Cerebellar nuclear complex (tissue), 1 donor: Measurements from ENCODE around the gene SMPD2.
A peak's percentile ranks its signal among the peaks of the same experiment; 100 is the strongest.
"Not testable (repeated sequence)": the region's sequence is repeated elsewhere in the genome, so short reads cannot be mapped to it uniquely, and the experiment has no call there.

Experiments used
- DNase-seq, 2 experiments: peaks; one replicate each; lab custom pipeline; 2025; lab: John Stamatoyannopoulos, UW

Gene SMPD2

GRCh38 chr6:109460161-109460829 is 19.8 kb downstream of the SMPD2 start:
- no peak for DNase-seq

DNA sequence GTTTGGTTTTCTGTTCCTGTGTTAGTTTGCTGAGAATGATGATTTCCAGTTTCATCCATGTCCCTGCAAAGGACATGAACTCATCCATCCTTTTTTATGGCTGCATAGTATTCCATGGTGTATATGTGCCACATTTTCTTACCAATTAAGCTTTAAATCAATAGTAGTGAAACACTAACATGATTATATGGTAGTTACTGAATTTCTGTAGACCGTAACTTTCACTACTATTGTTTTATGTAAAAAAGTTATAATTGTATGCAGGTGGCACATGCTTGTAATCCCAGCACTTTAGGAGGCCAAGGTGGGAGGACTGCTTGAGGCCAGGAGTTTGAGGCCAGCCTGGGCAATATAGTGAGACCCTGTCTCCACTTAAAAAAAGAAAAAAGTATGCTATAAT is 20.7 kb downstream of the SMPD2 start:
- DNase-seq = not testable (repeated sequence)

GRCh38 chr6:109461733-109462526 is 21.4 kb downstream of the SMPD2 start:
- DNase-seq = no peak

GRCh38 chr6:109465772-109466171 is 25.2 kb downstream of the SMPD2 start:
- no peak for DNase-seq

DNA sequence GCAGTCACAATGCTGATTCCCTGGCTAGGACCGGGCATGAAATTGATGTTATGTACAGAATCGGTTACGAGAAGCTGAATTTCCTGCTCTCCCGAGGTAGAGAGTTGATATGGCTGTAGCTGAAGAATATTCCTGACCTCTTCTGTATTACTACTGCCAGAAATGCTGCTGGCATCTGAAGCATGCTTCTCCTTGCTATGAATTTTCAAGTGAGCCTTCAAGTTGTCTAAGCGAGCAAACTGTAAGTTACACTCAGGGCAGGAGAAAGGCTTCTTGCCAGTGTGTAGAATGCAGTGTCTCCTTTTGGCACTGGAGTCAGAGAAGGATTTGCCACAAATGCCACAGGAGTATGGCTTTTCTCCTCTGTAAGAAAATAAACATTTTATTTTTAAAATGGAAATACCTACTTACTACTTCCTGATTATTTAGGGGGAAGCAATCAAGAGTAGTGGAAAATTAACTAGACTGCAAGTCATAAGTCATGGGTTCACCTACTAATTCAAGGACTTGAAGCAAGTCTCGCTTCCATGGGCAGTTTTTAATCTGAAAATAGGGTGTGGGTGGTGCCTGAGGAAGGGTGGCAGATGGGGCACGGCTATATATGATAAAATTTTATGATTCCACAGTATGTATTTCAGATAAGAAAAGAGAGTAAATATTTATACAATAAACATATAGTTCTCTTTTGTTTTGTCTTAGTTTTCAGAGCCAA is 25.8 kb downstream of the SMPD2 start:
- DNase-seq = no peak

DNA sequence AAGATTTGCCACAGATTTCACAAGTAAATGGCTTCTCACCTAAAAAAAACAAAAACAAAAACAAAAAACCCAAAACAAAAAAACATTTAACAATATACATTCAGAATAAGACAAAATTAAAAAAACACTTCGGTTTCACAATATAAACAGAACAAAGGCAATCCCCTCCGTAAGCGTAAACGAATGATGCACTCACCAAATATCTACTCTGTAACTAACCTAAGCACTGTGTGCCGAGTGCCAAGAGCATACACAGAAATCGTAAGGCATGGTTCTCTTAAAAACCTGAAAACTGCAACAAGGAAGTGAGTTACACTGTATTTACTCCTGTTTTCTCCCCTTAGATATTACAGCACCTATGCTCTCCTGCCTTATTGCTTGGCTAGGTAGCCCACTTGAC is 27.2 kb downstream of the SMPD2 start:
- DNase-seq = no peak

DNA sequence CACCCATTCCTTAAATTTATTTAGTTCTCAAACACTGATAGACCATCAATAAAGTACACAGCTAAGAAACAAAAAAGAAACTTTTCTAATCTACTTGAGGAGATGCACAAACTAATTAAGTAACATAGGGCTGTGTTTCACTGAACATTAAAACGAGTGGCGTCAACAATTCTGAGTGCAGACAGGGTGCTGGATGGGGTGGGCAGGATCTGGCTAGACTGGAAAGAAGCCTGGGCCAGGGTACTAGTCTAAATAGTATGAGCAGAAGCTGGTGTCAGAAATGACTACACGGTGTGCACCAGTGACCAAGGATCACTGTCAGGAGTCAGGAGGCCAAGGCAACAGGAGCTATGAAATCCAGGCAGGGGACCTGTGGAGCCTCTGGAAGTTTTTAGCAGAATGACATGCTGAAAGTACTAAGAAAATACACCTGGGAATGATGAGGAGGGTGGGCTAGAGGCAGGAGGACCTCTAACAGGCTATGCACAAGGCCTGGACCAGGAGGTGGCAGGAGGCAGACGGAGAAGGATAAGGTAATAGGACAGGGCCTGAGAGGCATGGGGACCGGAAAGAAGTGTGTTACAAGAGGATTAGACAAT is 29.2 kb downstream of the SMPD2 start:
- no peak for DNase-seq

- DNase-seq = no peak
These were observed 30.7 kb downstream of the SMPD2 start for GRCh38 chr6:109471105-109471810.

DNA sequence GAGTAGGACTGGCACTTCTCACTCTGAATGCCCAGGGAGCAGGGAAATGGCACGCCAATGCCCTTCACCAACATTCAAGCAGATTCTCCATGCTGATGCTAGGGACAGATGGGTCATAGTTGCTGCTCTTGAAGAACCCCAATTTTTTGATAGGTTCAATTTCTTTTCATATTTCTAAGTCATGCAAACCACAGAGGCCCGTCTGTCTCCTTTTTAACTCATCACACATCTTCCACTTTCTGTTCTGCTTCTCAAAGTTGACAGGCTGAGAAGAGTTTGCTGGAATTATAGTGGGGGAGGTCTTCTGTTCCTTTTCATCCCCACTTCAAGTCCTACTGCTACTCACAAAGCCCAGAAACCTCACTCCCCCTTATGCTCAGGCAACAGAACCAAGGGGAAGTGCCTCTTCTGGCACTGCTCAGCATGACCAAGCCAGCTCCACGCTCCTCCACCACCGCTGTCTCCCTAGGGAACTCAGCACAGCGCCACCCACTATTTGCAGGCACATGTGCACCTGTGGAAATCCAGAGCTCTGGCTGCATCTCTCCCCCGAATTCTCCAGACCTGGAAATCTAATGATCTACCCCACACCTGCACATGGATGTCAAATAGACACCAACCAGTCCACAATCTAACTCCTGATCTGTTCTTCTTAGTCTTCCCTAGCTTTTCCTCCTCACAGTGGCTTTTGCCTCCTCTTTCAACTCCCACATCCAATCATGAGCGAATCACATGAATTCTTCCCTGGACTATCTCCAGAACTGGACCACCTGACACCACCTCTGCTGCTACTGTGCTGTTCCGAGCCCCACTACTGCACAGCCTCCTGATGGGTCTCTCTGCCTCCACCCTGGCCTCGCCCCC is 31.8 kb downstream of the SMPD2 start:
- no peak for DNase-seq

- DNase-seq = no peak
These were observed 32.6 kb downstream of the SMPD2 start for GRCh38 chr6:109473120-109473519.

- no peak for DNase-seq
These were observed 34.5 kb downstream of the SMPD2 start for GRCh38 chr6:109474995-109475394.

- no peak for DNase-seq
These were observed 35.1 kb downstream of the SMPD2 start for GRCh38 chr6:109475625-109476024.

DNA sequence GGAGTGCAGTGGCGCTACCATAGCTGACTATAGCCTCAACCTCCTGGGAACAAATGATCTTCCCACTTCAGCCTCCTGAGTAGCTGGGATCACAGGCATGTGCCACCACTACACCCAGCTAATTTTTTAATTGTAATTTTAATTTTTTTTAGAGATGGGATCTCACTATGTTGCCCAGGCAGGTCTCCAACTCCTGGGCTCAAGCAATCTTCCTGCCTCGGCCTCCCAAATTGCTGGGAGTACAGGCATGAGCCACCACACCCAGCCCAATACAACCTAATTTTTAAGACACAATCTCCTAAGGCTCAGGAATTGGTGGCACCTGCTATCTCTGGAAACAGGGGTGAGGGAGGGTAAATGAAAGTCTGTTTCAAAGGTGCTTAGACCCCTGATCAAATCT is 36.7 kb downstream of the SMPD2 start:
- no peak for DNase-seq

DNA sequence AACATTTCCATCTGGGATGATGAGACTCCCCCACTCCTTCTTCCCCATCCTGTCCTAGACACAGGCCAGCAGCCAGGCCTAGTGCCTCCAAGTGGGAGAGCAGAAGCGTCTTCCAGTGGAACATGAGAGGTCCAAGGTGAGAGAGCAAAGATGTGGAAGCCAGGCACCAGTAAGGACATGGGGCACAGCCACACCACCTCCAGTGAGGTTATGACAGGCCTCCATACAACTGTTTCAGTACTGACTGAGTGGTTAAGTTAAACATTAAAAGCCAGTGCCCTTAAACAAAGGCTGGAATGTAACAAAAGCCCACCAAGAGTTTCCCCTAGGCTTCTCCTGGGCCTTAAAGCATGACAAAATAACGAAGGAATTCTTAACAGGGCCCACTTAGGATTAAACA is 37.2 kb downstream of the SMPD2 start:
- DNase-seq = no peak

GRCh38 chr6:109478222-109478805 is 37.8 kb downstream of the SMPD2 start:
- no peak for DNase-seq

DNA sequence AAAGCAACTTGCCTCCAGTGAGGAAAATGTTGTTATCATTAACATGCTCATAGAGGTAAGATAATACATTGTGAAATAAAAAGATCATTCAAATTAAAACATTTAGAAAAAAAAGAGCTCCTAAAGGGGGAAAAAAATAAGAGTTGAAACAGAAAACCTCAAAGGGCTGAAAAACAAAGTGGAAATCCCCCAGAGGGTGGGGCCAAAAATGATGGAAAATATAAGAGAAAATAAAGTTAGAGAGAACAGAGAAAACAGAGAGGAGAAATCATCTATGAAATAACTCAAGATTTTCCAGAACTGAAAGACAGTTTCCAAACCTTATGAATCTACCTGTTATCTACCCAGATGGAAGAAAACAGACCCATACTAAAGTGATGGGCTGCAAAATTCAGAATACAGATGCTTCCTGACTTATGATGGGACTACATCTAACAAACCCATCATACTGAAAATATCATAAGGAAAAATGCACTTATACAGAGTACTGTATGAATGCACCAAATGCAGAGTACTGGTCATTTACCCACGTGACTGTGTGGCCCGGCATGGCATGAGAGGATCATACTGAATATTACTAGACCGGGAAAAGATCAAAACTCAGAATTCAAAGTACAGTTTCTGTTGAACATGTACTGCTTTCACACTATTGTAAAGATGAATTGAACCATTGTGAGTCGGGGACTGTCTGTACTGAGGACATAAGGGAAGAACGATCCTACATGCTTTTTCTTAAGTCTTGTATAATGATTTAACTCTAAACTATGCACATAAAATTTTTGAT is 38.5 kb downstream of the SMPD2 start:
- no peak for DNase-seq

DNA sequence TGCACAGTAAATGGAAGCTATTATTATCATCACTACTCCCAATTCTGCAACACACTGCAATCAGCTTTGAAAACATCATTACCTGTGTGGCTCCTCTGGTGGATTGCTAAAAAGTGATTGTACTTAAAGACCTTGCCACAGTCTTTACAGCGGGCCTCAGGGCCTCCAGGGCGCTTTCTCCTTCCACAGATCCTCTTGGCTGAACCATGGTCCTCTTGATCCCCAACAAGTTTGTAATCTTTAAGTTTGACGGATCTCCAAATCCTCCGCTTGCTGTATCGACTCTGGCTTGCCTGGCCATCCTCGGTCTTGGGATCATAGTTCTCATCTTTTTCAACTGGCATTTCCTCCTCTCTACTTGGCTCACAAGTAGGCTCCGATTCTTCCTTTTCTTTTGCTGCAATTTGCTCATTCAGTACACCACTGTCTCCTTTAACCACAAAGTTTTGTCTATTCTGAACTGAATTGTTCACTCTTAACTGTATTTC is 40.5 kb downstream of the SMPD2 start:
- DNase-seq = no peak

- peak; percentile 31 to 54 for DNase-seq
These were observed 42.6 kb downstream of the SMPD2 start, which contains the start of gene ZBTB24 for GRCh38 chr6:109482905-109483734. ZBTB24 (minus strand) TSS chr6:109483219; CDS start chr6:109482026, 1,193 bp downstream.

- DNase-seq = no peak
These were observed 43.2 kb downstream of the SMPD2 start for GRCh38 chr6:109483735-109484057.
